HG03521 (cell line): Measurements from ENCODE around the gene FRMD4B.

Experiments used
- ATAC-seq: cut with Tn5 transposase; IDR thresholded peaks from one replicate; pipeline ENCODE4 v1.9.1; 2021; ENCODE audit warnings: mild to moderate bottlenecking, moderate library complexity; ENCODE audit not compliant: unreplicated experiment

FRMD4B gene

DNA sequence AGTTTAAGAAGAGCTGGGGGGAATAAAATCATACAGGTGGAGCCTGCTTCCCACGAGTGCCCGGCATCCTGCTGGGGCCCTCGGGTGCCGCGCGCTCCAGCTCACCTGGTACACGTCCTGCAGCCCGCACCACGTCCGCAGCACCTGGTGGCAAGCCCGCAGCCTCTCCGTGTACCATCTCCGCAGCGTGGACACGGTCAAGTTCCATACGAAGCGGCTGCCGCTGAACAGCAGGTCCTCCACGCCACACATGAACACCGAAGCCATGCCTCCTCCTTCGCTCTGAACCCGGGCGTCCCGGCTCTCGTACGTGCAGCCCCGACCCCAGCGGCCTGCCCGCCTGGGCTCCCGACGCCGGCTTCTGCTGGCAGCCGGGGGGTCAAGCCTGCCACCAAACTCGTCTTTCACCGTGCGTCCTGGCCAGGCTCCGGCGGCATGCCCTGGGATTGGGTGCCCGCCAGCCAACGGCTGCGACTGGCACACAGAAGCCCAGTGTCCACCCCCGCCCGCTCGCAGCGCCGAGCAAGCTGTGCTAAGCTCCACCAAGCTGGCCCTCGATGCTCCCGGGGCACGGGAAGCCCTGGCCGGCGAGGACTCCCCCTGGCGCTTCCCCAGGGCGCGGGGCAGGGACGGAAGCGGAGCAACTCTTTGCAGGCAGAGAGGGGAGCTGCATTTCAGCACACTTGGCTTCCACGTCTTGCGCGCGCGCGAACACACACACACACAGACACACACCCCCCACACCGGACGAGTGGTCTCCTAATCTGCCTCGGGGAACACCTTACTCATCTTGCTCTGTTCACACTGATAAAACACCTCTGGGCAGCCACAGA lies at the start of gene FRMD4B:
TSS of gene FRMD4B (minus strand) at position 366 of the 833 bp plus-strand sequence. CDS start at position 267, 99 bp downstream.
- no peak for ATAC-seq

- no peak for ATAC-seq
Observed at GRCh38 chr3:69433969-69434325, 48.1 kb upstream of the FRMD4B start.

DNA sequence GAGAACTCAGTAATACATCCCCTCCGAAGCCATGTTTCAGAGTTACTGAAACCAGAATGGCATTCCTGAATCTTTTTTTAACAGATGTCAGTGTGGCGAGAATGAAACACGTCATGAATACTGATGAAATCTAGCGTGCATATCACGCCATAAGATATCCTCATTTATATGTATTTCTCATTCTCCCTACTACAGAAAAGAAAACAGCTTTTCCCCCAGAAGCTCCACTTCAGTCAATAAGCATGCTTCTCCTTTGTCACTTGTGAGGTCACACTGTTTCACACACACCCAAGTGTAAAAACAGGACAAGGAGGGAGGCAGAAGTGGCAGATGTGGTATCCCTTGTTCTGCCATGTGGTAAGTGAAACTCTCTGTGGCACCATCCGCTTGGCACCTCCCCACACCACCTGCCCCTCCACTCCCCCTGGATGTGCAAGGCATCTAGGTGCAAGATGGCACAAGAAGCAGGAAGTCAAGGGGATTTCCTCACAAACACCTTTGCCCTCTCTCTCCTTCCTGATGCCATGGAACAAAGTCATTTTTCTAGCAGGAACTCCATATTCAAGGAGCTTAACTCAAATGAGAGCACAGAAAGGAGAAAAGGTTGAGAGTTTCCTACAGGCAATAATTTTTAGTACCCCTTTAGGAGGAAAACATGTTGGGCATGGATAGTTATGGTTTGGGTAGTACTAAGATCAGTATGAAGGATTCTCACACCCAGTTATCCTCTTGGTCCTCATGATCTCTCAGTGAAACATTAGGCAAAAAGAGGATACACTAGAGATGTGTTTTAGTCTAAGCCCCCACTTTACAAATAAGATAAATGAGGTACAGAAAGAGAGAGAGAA lies 47.5 kb upstream of the FRMD4B start:
- ATAC-seq = no peak

DNA sequence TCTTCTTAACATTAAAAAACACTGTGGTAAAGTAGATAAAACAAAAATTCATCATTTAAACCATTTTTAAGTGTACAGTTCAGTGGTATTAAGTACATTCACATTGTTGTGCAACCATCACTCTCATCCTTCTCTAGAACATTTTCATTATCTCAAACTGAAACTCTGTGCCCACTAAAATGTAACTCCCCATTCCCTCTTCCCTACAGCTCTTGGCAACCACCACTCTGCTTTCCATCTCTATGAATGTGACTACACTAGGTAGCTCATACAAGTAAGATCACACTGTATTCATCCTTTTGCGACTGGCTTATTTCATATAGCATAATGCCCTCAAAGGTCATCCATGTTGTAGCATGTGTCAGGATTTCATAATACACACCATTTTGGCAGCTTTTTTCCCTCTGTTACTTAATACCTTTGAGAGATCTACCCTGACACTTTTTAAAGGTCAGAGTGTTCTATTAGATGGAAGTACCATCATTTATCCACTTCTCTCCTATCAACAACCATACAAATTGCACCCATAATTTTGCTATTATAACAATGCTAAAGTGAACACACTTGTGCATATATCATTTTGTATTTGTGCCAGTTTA lies 42.9 kb upstream of the FRMD4B start:
- no peak for ATAC-seq

DNA sequence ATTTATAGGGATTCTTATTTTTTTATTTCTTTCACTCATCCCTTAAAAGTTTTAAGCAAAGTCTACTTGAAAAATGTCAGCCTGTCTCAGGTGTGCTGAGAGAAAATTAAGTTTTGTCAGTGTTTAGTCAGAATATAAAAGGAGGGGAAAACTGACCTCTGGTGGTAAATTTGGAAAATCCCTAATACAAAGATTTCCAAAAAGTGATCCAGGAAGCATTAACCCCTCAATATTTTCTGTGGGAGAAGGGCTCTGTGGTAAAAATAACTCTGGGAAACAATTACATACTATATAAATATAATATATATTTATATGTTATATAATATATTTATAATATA lies 41.0 kb upstream of the FRMD4B start:
- ATAC-seq = no peak

GRCh38 chr3:69426291-69426966 lies 40.5 kb upstream of the FRMD4B start:
- no peak for ATAC-seq

GRCh38 chr3:69425249-69425648 lies 39.4 kb upstream of the FRMD4B start:
- peak; percentile 75 for ATAC-seq

GRCh38 chr3:69423463-69424155 lies 37.7 kb upstream of the FRMD4B start:
- no peak for ATAC-seq

DNA sequence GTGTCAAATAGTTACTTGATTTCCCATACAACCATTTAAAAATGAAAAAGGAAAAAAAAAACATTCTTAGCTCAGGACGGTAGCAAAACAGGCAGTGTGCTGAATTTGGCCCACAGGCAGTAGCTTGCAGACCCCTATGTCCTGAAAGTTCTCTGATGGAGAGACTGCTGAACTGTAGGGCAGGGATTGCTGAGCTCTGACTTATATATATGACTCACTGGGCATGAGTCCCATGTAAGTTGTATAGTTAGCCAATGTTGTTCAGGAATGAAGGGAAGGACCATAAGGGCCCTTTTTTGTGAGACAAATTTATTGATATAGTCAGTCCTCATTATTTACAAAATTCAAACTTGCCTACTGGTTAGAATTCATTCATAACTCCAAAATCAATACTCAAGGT lies 36.9 kb upstream of the FRMD4B start:
- no peak for ATAC-seq

- no peak for ATAC-seq
Observed at GRCh38 chr3:69420781-69421520, 35.1 kb upstream of the FRMD4B start.

- ATAC-seq = no peak
Observed at GRCh38 chr3:69419276-69419675, 33.4 kb upstream of the FRMD4B start.

DNA sequence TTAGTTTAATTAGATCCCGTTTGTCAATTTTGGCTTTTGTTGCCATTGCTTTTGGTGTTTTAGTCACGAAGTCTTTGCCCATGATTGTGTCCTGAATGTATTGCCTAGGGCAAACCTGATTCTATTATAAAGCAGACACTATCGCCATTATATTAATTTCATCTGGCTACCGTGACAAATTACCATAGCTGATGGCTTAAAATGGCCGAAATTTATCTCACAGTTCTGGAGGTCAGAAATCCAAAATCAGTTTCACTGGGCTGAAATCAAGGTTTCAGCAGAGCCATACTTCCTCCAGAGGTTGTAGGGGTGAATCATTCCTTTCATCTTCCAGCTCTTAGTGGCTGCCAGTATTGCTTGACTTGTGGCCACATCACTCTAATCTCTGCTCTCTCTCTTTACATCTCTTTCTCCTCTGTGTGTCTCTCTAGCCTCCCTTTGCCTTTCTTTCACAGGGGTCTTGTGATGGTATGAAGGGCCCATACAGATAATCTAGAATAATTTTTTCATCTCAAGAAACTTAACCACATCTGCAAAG lies 31.7 kb upstream of the FRMD4B start:
- ATAC-seq = no peak

DNA sequence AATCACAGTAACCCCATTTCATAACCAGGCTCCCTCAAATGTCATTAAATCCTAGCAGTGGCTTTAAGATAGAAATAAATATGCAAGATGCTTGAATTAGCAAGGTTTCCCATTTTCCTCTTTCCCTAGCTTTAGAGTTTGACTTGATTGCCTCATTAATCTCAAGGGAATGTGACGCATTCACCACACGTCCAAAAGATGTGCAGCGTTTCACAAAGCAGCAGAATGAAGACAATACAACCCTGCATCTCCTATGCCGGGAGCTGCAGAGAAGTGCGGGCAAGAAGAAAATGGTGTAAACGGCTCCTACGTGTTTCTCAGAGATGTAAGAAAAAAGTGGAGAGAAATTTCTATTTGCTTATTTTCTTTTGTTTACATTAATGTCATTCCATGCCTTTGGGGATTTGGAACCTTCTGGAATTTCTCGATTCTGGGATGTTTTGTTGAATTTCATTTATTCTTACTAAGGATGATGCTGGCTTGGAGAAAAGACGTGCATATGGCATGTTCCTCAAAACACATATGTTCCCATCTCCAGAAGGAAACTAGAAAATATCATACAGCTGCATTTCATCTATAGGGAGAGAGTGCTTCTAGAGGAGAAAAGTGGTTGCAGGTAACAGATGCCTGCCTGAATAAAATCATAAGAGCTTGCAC lies 27.8 kb upstream of the FRMD4B start:
- ATAC-seq = no peak

- no peak for ATAC-seq
Observed at GRCh38 chr3:69411346-69411745, 25.5 kb upstream of the FRMD4B start.

DNA sequence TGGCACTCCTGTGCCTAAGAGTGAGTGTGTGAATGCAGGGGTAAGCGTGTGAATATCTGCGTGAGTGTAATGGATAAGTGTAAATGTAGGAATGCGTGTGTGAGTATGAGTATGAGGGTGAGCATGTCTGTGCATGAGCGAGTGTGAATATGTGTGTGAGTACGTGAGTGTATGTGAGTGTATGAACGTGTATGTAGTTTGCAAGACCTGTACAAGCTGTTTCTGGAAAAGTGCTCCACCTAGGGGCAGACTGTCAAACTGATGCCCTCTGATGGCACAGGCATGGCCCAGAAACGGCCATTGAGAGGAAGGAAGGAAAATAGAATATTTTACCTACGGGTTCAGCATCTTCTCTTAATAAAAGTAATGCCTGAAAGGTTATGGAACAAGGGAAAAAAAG lies 24.4 kb upstream of the FRMD4B start:
- ATAC-seq = peak; percentile 97

DNA sequence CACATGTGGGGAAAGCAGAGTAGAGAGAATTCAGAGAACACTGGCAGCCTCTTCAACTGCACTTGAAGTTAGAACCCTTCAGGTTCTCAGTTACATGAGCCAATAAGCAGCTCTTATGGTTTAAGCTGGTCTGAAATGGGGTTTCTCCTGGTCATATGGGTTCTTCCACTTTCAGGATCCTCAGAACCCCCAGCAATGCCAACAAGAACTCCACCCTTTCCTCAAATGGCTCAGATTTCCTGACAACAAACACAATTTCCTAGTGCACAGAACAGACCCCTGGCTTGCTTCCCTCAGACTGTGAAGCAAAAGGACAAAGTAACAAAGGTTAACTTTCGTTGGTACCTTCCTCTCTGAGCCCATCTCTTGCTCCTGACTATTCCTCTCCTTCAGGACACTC lies 23.9 kb upstream of the FRMD4B start:
- no peak for ATAC-seq

- ATAC-seq = no peak
Observed at GRCh38 chr3:69409011-69409410, 23.1 kb upstream of the FRMD4B start.

DNA sequence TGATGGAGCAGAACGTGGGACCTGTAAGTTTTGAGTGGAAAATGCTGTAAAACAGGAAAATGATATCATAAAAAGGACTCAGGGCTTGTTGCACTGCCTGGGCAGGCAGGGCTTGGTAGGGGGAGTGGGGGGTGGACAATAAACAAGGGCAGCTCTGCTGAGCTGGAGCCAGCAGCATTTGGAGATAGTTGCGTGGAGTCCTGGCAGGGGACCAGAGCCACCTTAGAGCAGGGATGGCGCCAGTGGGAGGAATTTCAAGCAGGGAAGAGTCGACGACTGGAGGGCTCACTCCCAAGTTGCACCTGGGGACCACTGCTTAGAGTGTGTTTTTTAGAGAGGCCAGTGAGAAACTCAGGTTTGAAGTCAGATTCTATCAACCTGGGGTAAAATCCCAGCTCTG lies 22.7 kb upstream of the FRMD4B start:
- no peak for ATAC-seq

GRCh38 chr3:69407908-69408307 lies 22.0 kb upstream of the FRMD4B start:
- ATAC-seq = no peak
